Activated effector memory CD4-positive, alpha-beta T cell treated with anti-CD3 and anti-CD28 coated beads, Interleukin-2, amount 50 U/mL, for 16 hours (primary cell): Measurements from ENCODE around the gene EML3.
"Not testable (repeated sequence)": the region's sequence is repeated elsewhere in the genome, so short reads cannot be mapped to it uniquely, and the experiment has no call there.

Experiments used
- DNase-seq: peaks from one replicate; pipeline ENCODE4 v3.0.0-alpha.2; 2020

The EML3 gene

DNA sequence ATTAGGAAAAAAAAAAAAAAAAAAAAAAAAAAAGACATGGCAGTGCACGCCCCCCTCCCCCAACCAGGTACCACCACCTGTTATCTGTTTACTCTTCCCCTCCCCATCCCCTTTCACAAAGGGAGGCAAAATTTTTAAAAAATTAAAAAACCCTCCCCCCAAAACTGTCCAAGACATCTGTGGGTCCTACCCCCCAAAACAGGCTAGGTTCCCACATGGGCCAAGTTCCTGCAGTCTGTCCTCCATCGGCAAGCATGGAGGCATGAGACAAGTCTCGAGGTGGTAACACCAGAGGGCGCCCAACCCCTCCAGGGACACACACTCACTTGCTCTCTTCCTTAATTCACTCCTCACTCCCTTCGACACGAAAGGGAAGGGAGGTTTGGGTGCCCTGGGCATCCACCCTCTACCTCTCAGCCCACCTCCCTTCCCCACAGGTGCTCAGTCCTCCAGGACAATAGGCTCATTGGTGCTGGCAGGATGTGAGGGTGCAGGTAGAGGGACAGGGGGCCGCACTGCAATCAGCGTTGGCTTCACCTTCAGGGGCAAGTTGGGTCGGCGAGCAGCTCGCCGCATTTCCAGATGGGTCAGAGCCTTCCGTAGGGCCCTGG is 19.0 kb downstream of the EML3 start:
- peak; percentile 92 for DNase-seq

DNA sequence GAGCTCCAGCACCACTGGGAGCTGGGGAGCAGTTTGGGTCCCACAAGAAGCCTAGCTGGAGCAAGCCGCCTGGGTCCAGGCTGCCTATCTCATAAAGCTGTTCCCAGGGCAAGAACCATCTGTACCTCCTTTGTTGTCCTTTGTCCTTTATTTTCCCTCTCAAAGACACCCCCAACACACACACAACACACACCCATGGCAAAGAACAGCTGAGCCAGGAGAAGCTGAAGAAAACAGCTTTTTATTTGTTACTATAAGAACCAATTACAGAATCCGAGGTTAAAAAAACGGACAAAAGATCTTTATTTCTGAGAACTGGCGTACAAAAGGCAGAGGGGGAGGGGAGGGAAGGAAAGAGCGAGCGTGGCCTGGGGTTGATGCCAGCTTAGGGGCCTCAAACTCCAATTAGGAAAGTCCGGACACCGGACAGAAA is 19.6 kb downstream of the EML3 start:
- DNase-seq, result no peak

DNA sequence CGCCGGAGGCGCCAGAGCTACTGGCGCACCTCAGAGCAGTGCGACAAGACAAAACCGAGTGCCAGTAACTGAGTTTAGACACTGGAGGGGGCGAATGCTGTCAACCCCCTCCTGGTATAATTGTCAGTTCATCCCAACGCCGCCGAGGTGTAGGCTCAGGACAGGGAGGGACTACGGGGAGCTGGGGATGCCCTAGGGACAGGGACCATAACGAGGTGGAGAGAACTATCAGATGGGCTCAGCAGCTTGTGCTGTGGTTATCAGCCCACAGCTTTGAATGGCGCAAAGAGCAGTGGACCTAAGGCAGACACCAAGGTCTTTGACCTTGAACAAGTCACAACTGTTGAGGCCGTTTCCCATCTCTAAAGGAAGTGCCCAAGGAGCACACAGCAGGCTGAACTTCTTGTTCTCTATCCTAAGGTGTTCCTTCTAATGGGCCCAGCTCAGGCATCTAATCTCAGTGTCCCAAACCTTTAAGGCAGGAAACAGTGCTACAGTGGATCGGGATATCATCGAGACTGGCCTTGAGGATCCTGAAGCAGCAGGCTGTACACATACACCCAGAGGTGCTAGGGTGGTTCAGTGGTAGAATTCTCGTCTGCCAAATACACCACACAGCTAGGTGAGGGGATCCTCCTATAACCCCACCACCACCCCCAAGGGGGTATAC is 20.3 kb downstream of the EML3 start:
- DNase-seq, result no peak

DNA sequence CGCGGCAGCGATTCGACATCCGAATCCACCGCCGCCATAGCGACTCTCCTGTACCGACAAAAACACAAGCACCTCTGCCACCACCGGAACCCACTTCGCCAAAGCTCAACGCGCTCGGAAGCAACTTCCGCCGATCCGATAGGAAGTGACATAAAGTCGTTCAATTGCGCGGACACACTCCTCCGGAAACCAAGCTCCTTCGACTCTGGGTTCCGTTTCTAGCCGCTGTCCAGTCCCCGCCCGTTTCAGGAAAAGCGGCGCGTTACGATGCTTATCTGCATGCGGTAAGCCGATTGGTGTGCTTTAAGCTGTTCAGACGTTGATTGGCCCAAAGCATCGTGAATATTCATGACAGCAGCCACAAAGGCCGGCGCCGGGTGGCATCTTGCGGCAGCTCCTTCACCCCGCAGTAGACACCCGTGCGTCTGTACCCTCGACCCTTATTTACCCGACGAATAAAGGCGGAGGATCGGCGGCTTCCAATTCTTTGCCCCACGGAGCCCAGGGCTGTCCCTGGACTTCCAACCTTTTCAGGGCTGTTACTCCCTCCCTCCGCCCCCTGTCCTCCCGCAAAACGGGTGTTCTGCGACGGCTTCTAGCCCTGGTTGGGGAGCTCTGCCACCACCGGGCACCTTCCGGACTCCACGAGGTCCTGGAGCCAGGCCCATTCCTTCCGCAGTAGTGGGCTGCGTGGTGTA is 21.0 kb downstream of the EML3 start, which contains the start of gene TUT1:
TSS of gene TUT1 (minus strand) at position 76 of the 698 bp plus-strand sequence. CDS start at position 38, 38 bp downstream.
- DNase-seq, result peak; percentile 98

DNA sequence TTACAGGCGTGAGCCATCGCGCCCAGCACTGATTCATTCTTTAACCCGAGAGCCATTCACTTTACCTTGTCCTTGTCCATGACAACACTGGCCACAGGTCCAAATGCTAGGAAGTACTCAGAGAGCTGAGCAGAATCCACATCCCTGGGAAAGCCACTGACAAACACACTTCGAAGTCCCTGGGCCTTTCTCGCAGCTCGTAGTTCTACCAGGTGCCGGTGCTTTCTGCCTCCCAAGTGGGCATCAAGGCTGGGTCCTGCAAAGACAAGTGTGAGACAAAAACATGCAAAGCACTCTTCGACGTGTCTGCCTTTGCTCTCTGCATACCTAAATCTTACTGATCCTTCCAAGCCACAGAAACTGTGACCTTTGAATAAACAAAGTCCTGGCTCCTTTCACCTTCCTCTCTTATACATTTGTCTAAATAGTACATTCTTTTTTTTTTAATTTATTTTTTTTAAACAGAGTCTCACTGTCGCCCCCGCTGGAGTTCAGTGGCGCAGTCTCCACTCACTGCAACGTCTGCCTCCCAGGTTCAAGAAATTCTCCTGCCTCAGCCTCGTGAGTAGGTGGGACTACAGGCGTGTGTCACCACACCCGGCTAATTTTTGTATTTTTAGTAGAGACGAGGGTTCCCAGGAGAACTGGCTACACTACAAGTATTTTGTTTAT is 23.5 kb downstream of the EML3 start:
- no peak for DNase-seq

DNA sequence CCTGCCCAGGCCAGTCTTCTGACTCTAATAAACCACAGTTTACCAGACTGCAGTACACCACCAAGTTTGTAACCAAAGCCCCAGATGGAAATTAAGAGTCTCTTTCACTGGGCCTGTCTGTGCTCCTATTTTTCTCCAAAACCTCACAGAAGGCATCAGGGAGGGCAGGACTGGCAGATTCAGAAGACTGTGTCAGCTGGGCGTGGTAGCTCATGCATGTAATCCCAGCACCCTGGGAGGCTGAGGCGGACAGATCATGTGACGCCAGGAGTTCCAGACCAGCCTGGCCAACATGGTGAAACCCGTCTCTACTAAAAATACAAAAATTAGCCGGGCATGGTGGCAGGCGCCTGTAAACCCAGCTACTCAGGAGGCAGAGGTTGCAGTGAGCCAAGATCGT is 27.2 kb downstream of the EML3 start:
- not testable (repeated sequence) for DNase-seq

DNA sequence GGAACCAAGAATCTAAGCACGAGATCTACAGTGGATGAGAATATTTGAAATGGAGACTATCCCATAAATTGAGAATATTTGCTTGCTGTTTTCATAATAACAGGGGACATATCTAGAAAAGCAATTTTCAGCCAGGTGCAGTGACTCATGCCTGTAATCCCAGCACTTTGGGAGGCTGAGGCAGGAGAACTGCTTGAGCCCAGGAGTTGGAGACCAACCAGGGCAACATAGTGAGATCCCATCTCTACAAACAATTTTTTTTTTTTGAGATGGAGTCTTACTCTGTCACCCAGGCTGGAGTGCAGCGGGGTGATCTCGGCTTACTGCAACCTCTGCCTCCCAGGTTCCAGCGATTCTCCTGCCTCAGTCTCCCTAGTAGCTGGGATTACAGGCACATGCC is 30.8 kb downstream of the EML3 start:
- not testable (repeated sequence) for DNase-seq

DNA sequence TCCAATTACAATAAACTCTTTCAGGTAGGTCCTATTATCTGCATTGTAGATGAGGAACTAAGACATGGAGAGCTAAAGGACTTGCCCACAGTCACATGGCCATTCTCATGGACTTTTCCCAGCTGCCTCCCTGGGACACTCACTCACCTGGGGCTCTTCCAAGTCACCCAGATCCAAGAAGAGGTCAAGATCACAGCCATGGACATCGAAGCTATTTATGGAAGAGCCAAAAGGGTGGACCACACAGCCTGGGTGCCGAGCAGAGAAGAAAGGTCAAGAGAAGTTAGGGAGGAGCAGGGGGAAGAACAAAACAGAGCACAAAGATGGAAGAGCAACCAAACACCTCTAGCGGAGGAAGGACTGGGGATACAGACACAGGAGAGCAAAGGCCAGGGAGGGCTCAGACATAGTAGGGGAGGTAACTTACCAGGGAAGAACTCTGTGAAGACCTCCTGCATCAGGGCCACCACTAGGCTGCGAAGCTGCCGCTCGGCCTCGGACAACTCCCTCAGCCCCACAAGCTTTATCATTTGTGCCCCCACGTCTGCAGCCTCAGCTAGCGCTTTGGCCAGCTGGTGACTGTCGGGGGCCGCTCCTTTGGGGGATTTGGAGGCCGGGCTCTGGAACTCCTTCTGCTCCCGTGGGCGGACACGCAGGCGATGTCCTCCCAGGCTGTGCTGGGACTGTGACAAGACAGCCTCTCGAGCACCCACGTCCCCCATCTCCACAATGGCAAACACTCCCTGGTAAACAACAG is 31.4 kb downstream of the EML3 start:
- no peak for DNase-seq

DNA sequence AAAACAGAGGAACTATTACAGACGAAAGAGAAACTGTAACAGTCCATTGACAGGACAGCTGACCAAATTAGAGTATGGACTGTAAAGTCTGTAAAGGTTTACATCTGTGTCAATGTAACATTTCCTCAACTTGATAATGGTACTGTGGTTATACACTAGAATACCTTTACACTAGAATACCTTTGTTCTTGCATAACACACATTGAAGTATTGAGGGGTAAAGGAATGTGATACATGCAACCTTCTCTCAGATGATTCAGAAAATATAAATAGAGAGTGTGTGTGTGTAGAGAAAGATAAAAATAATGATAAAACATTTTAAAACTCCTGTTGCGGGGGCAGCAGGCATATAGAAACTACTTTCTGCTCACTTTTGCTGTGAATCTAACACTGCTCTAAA is 33.3 kb downstream of the EML3 start:
- DNase-seq, result no peak

DNA sequence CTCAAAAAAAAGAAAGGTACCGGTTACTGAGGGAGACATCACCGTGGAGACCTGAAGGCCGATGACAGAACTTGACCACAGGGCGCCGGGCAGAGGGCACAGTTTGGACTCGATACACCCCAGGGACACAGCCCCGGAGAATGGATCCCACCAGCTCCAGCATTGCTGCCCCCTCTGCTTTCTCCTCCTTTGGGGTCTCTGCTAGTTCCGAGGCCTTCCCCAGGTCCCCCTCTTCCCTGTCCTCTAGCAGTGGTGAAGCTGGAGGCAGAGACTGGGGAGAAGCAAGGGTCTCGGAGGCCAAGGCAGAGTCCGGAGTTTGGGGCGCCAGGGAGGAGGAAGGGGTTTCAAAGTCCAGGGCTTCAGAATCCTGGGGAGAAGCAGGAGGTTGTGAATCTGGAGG is 34.0 kb downstream of the EML3 start:
- DNase-seq, result no peak

DNA sequence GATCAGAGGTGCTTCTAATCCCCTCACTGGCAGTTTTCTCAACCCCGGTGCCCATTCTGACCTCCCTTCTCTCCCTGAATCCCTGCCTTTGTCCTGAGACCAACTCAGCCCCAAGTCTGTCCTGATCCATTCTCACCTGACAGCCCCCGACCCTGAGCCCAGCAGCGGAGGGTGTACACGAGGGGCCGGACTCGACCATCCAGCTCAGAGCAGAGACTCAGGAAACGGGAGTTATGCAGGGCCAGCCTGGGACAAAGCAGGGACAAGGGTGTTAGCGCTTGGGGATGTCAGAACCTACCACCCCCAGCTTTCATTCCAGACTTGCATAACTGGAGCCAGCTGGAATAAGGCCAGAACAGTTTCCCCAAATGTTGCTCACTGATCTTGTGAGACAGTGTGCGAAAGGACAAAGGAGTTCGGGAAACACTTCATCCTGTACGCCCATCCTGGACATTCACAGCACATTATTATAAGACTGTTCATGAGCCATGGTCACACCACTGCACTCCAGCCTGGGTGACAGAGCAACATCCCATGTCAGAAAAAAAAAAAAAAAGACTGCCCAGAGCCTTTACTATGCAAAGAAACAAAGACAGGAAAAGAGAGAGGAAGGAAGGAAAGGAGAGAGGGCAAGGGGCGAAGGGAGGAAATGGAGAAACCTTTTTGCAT is 35.4 kb downstream of the EML3 start:
- no peak for DNase-seq

DNA sequence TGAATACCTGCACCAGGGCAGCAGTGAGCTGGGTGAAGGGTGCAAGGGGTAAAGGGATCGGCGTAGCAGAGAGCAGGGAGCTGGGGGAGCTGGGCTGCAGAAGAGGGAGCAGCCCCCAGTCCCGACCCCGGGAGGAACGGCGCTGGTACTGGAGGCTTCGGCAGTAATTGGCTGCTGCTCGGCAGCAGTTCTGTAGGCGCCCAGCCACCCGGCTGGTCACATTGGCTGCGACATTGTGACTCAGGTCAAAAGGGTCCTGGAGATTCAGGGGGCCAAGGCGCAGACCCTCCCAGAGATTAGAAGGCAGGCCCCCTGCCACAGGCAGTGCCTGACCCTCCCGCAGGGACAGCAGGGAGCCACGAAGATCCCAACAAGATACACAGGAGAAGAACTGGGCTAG is 36.7 kb downstream of the EML3 start:
- DNase-seq, result no peak

DNA sequence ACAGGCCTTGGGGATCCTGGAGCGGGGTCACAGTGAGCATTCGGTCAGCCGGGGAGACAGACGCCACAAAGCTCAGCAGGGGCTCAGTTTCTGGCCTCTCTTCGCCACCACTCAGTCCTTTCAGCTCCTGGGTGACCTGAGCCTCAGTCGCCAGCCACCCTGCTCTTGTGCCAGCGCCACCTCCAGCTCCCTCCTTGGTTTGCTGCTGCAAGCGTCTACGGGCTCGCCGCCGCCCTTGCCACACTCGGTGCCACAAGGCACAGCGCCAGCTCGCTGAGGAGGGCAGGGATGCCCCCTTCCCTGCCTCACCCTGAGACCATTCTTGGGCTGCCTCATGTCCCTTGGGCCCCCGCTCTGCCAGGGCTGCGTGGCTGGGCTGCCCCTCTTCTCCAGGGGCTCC is 37.4 kb downstream of the EML3 start:
- no peak for DNase-seq

DNA sequence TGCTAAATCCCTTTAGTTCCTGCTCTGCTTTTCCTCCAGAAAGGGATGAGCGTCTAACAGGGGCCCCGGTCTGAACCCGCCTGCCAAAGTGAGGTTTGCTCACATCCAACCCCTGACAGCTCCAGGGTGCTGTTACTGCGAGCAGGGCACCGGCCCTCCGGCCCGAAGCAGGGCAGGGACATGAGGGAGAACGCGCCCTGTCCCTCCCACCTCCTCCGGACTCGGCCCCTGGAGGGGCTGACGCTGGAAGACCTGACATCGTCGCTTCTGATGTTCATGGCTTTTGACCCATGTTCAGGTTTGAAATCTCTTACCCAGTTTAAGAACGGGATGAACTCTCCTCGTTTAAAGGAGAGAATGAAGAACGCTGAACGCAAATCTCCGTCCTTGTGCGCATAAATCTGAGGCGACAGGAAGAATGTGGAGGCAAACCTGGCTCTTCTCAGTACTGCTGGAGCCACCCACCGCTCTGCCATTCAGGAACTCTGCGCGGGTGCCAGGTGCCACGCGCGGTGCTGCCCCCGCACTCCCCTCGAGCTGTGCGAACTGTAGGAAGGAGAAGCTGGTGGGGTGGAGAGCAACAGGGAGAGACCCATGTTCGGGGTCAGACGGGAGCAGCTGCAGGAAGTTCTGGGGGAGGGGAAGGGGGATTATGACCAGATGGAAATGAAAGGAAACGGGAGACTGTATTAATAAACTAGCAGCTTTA is 38.1 kb downstream of the EML3 start:
- no peak for DNase-seq

DNA sequence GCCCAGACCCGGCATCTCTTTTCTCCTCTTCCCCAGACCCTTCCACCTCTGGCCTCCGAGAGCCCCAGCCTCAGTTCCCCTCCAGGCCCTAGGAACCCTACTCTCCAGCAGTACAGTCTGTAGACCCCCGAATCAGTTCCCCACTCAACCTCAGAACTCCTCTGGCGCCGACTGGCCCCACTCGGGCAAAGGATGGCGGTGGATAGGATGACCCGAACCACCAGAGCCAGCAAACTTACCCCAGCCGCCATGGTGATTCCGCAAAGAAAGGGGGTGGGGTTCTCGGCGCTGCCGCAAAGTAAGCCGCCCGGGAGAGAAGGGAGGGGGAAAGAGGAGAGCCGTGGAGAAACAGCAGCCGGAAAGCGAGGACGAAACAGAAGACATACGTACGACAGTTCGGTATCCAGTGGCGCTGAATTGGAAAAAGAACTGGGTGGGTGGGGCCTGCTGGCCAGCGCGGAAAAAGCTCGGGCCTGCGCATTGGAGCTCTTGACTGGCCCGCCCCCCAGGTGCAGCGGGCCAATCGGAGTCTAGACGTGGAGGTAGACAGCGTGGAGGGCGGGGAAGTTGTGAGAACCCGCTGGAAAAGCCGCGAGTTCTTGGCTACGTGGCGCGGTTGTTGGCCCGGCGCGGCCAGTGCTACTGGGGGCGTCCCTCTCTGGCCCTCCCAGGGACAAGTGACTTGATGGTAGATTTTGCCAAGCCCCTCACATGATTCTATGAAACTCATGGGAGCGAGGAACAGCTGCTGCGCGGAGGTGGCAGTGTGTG is 38.8 kb downstream of the EML3 start, which contains the start of gene EEF1G:
TSS of gene EEF1G (minus strand) at position 300 of the 771 bp plus-strand sequence. CDS start at position 251, 49 bp downstream.
- DNase-seq, result peak; percentile 99

DNA sequence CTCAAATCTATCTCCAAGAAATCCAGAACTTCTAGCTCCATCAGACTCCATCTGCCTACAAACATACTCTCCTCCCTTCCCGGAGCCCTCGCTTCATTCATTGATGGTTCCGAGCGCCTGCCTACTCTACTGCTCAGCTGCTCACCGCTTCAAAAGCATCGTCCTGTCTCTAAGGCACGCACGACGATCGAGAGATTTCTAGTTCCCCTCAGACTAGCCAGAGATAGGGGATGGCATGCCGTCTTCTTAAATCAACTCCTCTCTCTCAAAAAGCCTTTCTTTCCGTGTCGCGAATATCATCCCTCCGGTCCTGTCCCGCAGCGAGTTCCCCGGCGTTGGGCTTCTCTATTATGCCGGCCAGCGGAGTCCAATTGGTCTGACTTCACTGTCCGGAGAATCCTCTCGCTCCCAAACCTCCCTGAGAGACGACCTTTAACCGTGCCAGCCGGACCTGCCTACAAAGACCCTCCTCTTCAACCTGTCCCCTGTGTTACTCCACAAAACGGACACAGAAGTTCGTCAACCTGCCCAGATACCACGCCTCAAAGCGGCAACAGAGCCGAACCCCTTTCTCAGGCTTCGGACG is 39.5 kb downstream of the EML3 start:
- peak; percentile 73 for DNase-seq

DNA sequence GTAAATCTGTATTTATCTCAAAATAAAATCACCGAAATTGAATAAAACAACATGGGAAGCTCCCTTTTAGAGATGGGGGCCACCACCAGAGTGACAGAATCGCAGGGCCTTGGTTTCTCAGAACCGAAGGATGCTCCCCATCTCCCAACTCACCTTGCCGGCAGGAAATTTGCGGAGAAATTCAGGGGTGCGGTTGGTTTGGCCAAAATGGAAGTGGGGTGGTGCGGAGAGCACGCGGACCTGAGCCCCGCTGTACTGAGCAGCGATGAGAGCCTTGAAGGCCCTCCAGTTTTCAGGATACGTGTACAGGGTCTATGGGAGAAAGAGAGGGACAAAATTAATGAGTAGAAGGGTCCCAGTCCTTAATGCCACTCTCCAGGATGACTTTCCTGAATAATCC is 40.1 kb downstream of the EML3 start:
- DNase-seq, result no peak

DNA sequence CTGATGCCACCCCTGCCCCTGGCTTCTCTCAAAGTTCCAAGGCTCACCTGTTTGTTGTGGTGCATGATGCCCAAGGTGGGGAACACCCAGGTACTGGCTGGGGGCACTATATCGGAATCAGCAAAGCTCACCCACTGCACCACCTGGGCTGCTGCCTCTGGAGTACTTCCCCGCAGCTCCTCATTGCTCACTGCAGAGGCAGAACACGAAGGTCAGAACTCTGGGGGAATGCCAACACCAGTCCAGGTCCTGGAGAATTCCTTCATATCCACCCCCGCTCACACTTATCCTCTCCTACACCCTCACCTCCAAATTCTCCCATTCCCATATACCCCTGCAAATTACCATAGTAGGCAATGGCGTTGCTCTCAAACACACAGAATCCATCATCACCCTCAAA is 41.1 kb downstream of the EML3 start:
- DNase-seq, result not testable (repeated sequence)

DNA sequence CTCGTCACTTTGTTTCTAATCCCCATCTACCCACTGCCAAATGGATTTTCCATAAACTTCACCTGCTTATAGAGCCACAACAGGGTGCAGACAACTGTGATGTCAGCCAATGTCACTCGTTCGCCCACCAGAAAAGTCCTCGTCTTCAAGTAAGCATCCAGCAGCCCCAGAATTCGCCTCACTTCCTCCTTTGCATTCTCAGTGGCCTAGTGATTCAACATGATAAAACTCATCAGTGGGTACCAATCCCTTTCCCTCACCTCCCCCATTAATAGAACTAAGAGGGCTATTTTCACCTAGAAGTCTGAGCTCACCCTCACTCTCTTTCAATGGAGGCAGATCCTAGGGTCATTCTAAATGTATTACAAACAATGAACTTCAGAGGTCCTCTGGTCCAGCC is 41.7 kb downstream of the EML3 start:
- not testable (repeated sequence) for DNase-seq

DNA sequence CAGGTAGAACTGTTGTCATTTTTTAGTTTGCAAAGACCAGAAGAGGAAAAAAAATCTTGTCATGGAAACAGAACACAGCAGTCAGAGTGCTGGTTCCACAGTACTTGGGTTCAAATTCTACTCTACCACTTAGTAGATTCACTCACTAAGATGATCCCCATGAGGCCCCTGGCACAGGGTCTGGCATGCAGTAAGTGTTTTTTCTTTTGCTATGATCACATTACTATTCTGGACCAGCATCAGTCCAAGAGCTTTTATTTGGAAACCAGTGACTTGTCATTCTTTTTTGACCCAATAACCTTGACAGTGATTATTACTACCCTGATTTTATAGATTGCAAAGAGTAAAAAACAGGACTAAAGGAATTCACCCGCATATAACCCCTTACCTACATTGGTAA is 43.0 kb downstream of the EML3 start:
- no peak for DNase-seq
